A375 (cell line): Measurements from ENCODE around the gene NIPSNAP3A. TPM values are rescaled to one million over a fixed set of nuclear protein-coding genes. Genes with fewer than 3 reads are reported as not detected.

Source experiments
- total RNA-seq: library from RNA; depleted of rRNA; stranded (reverse); fragments of >200 nt; shearing (Covaris generic); gene quantifications from 2 replicates; pipeline ENCODE4 v1.2.3, GENCODE V29; 2014; rRNA removed

The NIPSNAP3A gene
- 12.4 and 14.4 TPM in 2 replicates for total RNA-seq

DNA sequence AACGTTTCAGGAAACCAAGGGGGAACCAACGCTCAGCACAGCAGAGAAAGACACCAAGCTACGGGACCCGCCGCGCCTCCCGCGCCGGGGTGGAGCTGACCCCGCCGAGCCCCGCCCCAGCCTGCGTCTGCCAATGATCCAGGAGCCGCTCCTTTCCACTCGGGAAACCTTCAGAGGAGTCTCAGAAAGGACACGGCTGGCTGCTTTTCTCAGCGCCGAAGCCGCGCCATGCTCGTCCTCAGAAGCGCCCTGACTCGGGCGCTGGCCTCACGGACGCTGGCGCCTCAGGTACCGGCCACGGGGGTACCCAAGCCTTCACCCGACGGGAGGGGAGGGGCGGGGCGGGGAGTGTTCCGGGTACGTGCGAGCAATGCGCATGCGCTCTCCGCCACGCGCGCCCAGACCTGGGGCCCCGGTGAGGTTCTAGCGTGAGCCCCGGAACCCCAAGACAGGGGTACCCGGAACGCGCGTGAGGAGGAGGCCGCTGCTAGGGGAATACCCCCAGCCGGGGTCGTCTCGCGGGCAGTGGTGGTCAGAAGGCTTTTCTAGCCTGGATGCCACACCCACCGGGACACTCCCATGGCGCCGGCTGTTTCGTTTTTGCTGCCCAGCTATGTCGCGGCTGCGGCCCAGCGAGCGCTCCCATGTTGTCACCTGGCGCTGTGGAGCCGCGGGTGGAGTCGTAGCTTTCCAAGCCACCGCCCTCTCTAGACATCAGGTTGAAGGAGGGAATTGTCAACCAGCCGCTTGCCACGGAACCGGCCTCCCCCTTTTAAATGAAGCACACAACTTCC, at the start of gene NIPSNAP3A:
Gene NIPSNAP3A (plus strand): TSS at position 119 of the 794 bp plus-strand sequence. CDS start 110 bp downstream, at position 229.

Other genes with a start within 250 kb of the NIPSNAP3A start
- gene OR13F1, start 243.4 kb upstream of the NIPSNAP3A start, total RNA-seq: not detected in 2 replicates
- gene OR13C4, start 220.5 kb upstream of the NIPSNAP3A start, total RNA-seq: not detected in 2 replicates
- gene OR13C3, start 210.8 kb upstream of the NIPSNAP3A start, total RNA-seq: not detected in 2 replicates
- not detected in 2 replicates for gene OR13C8, start 178.5 kb upstream of the NIPSNAP3A start, total RNA-seq
- not detected in 2 replicates for gene OR13C5, start 148.3 kb upstream of the NIPSNAP3A start, total RNA-seq
- gene OR13C2, start 142.1 kb upstream of the NIPSNAP3A start, total RNA-seq: not detected in 2 replicates
- not detected in 2 replicates for gene OR13C9, start 129.5 kb upstream of the NIPSNAP3A start, total RNA-seq
- not detected in 2 replicates for gene OR13D1, start 53.2 kb upstream of the NIPSNAP3A start, total RNA-seq
- 2.4 and 2.5 TPM in 2 replicates for gene NIPSNAP3B, start 16.4 kb downstream of the NIPSNAP3A start, total RNA-seq
- 6.5 and 8.4 TPM in 2 replicates for gene ABCA1, start 180.5 kb downstream of the NIPSNAP3A start, total RNA-seq